ENCODE data around the gene DNMT3B. TPM values are rescaled to one million over a fixed set of nuclear protein-coding genes. Genes with fewer than 3 reads are reported as not detected.
A peak's percentile ranks its signal among the peaks of the same experiment; 100 is the strongest.

Gene DNMT3B
- total and polyA plus RNA-seq, 2 donors, result 1.3 to 2.7 TPM

DNA sequence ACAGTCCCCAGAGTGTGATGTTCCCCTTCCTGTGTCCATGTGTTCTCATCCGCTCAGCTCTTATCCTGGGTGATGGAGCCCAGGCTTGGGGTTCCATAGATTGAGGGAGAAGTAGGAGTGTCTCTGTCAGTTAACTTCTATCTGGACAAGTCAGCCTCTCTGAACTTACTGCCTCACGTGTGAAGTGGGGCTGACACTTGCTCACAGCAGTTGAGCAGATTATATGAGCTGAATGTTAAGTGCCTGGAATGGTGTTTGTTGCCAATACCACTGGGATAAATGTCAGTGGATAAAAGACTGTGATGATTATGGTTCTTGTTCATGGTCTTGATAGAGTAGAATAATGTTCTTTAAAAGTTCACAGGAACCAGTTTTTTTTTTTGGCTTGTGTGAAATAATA, 79.4 kb downstream of the DNMT3B start:
- H3K27me3 ChIP-seq (ENCODE audit: control insufficient read depth in 2 of 2, insufficient read depth in 1 of 2, low read length in 1 of 2), result no peaks in the 10 kb centered on the region
- no peaks in the 10 kb centered on the region for H3K9me3 ChIP-seq (ENCODE audit: control insufficient read depth in 2 of 2, insufficient read depth in 1 of 2, low read length in 1 of 2)
- 98% methylated on average over 2 of the region's 2 CpGs for WGBS
- no peak for DNase-seq (ENCODE audit: low read depth in 6 of 9, low spot score in 9 of 9)
- H3K4me3 ChIP-seq (ENCODE audit: low read length in 2 of 2), result no peak overlapping the region
- H3K4me1 ChIP-seq (ENCODE audit: control insufficient read depth in 2 of 2, insufficient read depth in 2 of 2, low read length in 2 of 2), result peaks cover 0 to 5% of the 10 kb centered on the region in 2 donors
- H3K27ac ChIP-seq (ENCODE audit: low read depth in 1 of 2, low read length in 1 of 2), result no peak overlapping the region
- peaks cover 89 to 93% of the 10 kb centered on the region in 2 donors for H3K36me3 ChIP-seq (ENCODE audit: control insufficient read depth in 2 of 2, insufficient read depth in 2 of 2, low read length in 1 of 2)

DNA sequence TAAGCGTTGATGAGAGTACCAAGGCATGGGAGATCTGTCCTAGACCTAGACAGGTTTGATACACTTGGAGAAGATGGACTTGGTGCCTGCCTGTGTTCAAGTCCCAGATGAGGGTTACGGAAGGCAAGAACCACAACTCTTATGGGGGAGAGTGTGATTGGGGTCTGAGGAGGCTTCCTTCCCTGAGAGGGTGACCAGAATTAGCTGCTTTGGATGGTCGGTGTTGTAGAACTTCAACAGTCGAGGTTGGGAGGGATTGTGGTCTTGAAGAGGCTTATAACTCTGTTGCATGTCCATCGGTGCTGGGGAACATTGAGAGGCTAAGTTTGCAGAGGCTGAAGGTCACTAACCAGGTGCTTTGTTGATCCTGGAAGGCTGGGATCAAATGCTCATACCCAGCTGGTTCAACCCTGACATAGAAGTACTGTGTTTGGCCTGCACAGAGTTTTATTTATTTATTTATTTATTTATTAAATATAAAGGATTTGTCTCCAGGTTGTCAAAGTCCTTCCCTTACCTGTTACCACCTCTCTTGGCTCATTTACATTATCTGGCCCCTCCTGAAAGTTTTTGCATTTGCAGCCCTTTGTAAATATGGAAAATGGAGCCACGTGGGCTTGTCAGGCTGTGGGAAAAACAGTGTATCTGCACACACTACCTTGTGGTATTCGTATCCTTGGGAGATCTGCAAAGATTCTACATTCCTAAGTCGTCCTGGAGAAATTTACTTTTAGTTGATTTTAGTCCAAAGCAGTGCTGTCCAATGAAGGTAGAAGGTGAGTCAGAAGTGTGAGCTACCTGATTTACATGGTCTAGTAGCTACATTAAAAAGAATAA, 80.7 kb downstream of the DNMT3B start:
- Histone ChIP-seq H3K4me1 (ENCODE audit: control insufficient read depth in 2 of 2, insufficient read depth in 2 of 2, low read length in 2 of 2) (peaks cover 0 to 5% of the 10 kb centered on the region in 2 donors), H3K27me3 (ENCODE audit: control insufficient read depth in 2 of 2, insufficient read depth in 1 of 2, low read length in 1 of 2) (no peaks in the 10 kb centered on the region), H3K9me3 (ENCODE audit: control insufficient read depth in 2 of 2, insufficient read depth in 1 of 2, low read length in 1 of 2) (no peaks in the 10 kb centered on the region), H3K4me3 (ENCODE audit: low read length in 2 of 2) (no peak overlapping the region), H3K36me3 (ENCODE audit: control insufficient read depth in 2 of 2, insufficient read depth in 2 of 2, low read length in 1 of 2) (peaks cover 89 to 93% of the 10 kb centered on the region in 2 donors), H3K27ac (ENCODE audit: low read depth in 1 of 2, low read length in 1 of 2) (no peak overlapping the region)
- DNase-seq (ENCODE audit: low read depth in 6 of 9, low spot score in 9 of 9), result no peak
- 92% methylated on average over 8 of the region's 8 CpGs for WGBS

DNA sequence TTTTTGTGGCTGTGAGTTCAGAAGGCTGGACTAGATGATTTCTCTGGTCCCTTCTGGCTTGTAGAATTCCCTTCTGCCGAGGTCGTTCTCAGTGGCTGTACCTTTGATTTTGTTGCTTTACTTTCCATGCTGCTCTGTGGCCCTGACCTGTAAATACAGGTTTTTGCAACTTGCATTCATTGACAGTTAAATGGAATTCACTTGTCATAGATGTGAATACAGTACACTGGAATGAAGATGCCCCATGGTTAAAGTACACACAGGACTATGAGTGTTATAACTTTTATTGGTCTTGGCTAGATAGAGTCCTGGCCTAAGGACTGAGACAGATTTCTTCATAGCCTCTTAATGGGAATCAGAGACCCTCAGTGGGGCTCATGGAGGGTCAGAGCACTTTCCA, 83.6 kb downstream of the DNMT3B start:
- 97% methylated on average over 2 of the region's 2 CpGs for WGBS
- no peak for DNase-seq (ENCODE audit: low read depth in 6 of 9, low spot score in 9 of 9)
- no peaks in the 10 kb centered on the region for H3K27me3 ChIP-seq (ENCODE audit: control insufficient read depth in 2 of 2, insufficient read depth in 1 of 2, low read length in 1 of 2)
- H3K36me3 ChIP-seq (ENCODE audit: control insufficient read depth in 2 of 2, insufficient read depth in 2 of 2, low read length in 1 of 2), result peaks cover 81 to 82% of the 10 kb centered on the region in 2 donors
- no peaks in the 10 kb centered on the region for H3K9me3 ChIP-seq (ENCODE audit: control insufficient read depth in 2 of 2, insufficient read depth in 1 of 2, low read length in 1 of 2)
- H3K4me3 ChIP-seq (ENCODE audit: low read length in 2 of 2), result no peak overlapping the region
- H3K27ac ChIP-seq (ENCODE audit: low read depth in 1 of 2, low read length in 1 of 2), result no peak overlapping the region
- H3K4me1 ChIP-seq (ENCODE audit: control insufficient read depth in 2 of 2, insufficient read depth in 2 of 2, low read length in 2 of 2), result peaks cover 0 to 5% of the 10 kb centered on the region in 2 donors

DNA sequence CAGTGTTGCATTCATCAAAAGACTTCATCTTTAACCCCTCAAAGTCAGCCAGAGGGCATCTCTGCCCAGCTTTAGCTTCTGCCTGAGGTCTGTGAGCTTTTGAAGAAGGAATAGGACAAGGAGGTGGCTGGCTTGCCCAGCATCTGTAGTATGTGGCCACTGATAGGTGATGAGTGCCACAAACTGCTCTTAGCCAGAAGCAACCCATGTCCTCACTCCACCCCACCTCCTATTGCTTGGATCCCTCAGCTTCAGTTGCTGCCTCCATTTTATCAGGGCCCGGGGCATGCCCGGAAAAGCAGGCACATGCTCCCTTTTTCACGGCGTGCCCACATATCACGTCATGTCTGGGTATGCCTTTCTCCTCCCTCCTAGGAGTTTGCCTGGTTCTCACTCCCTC, 84.7 kb downstream of the DNMT3B start:
- H3K36me3 ChIP-seq (ENCODE audit: control insufficient read depth in 2 of 2, insufficient read depth in 2 of 2, low read length in 1 of 2), result peaks cover 81 to 85% of the 10 kb centered on the region in 2 donors
- no peak for DNase-seq (ENCODE audit: low read depth in 6 of 9, low spot score in 9 of 9)
- H3K4me3 ChIP-seq (ENCODE audit: low read length in 2 of 2), result no peak overlapping the region

DNA sequence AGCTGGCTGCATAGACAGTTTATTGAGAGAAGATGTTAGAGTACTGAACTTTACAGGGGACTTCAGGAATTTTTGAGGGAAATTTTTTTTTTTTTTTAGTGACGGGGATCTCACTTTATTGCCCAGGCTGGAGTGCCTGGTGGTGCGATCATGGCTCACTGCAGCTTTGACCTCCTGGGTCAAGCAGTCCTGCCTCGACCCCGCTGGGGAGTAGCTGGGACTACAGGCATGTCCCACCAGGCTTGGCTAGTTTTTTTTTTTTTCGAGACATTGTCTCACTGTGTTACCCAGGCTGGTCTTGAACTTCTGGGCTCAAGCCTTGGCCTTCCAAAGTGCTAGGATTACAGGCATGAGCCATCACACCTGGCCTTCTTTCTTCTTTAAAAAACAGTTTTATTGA, 85.8 kb downstream of the DNMT3B start:
- WGBS, result 99% methylated on average over 5 of the region's 5 CpGs
- H3K27ac ChIP-seq (ENCODE audit: low read depth in 1 of 2, low read length in 1 of 2), result no peak overlapping the region
- no peaks in the 10 kb centered on the region for H3K27me3 ChIP-seq (ENCODE audit: control insufficient read depth in 2 of 2, insufficient read depth in 1 of 2, low read length in 1 of 2)
- DNase-seq (ENCODE audit: low read depth in 6 of 9, low spot score in 9 of 9), result no peak
- H3K36me3 ChIP-seq (ENCODE audit: control insufficient read depth in 2 of 2, insufficient read depth in 2 of 2, low read length in 1 of 2), result peaks cover 72 to 78% of the 10 kb centered on the region in 2 donors
- no peak overlapping the region for H3K4me3 ChIP-seq (ENCODE audit: low read length in 2 of 2)
- H3K4me1 ChIP-seq (ENCODE audit: control insufficient read depth in 2 of 2, insufficient read depth in 2 of 2, low read length in 2 of 2), result no peaks in the 10 kb centered on the region
- H3K9me3 ChIP-seq (ENCODE audit: control insufficient read depth in 2 of 2, insufficient read depth in 1 of 2, low read length in 1 of 2), result no peaks in the 10 kb centered on the region

More for the DNA sequence above, 84.7 kb downstream of the DNMT3B start:
- H3K4me1 ChIP-seq (ENCODE audit: control insufficient read depth in 2 of 2, insufficient read depth in 2 of 2, low read length in 2 of 2), result no peaks in the 10 kb centered on the region
- WGBS, result over 99% methylated on average over 5 of the region's 5 CpGs
- no peaks in the 10 kb centered on the region for H3K27me3 ChIP-seq (ENCODE audit: control insufficient read depth in 2 of 2, insufficient read depth in 1 of 2, low read length in 1 of 2)
- H3K27ac ChIP-seq (ENCODE audit: low read depth in 1 of 2, low read length in 1 of 2), result no peak overlapping the region
- no peaks in the 10 kb centered on the region for H3K9me3 ChIP-seq (ENCODE audit: control insufficient read depth in 2 of 2, insufficient read depth in 1 of 2, low read length in 1 of 2)

GRCh38 chr20:32848846-32849245, 86.7 kb downstream of the DNMT3B start:
- no peak overlapping the region for H3K4me3 ChIP-seq (ENCODE audit: low read length in 2 of 2)
- WGBS, result over 99% methylated on average over 6 of the region's 6 CpGs
- H3K9me3 ChIP-seq (ENCODE audit: control insufficient read depth in 2 of 2, insufficient read depth in 1 of 2, low read length in 1 of 2), result no peaks in the 10 kb centered on the region
- DNase-seq (ENCODE audit: low read depth in 6 of 9, low spot score in 9 of 9), result no peak
- H3K36me3 ChIP-seq (ENCODE audit: control insufficient read depth in 2 of 2, insufficient read depth in 2 of 2, low read length in 1 of 2), result peaks cover 66 to 71% of the 10 kb centered on the region in 2 donors
- no peak overlapping the region for H3K27ac ChIP-seq (ENCODE audit: low read depth in 1 of 2, low read length in 1 of 2)
- no peaks in the 10 kb centered on the region for H3K4me1 ChIP-seq (ENCODE audit: control insufficient read depth in 2 of 2, insufficient read depth in 2 of 2, low read length in 2 of 2)
- no peaks in the 10 kb centered on the region for H3K27me3 ChIP-seq (ENCODE audit: control insufficient read depth in 2 of 2, insufficient read depth in 1 of 2, low read length in 1 of 2)

- H3K9me3 ChIP-seq (ENCODE audit: control insufficient read depth in 2 of 2, insufficient read depth in 1 of 2, low read length in 1 of 2), result no peaks in the 10 kb centered on the region
- no peak overlapping the region for H3K27ac ChIP-seq (ENCODE audit: low read depth in 1 of 2, low read length in 1 of 2)
- H3K4me1 ChIP-seq (ENCODE audit: control insufficient read depth in 2 of 2, insufficient read depth in 2 of 2, low read length in 2 of 2), result no peaks in the 10 kb centered on the region
- DNase-seq (ENCODE audit: low read depth in 6 of 9, low spot score in 9 of 9), result no peak
- WGBS, result 98% methylated on average over 6 of the region's 6 CpGs
- H3K4me3 ChIP-seq (ENCODE audit: low read length in 2 of 2), result no peak overlapping the region
- H3K36me3 ChIP-seq (ENCODE audit: control insufficient read depth in 2 of 2, insufficient read depth in 2 of 2, low read length in 1 of 2), result peaks cover 61 to 73% of the 10 kb centered on the region in 2 donors
- H3K27me3 ChIP-seq (ENCODE audit: control insufficient read depth in 2 of 2, insufficient read depth in 1 of 2, low read length in 1 of 2), result no peaks in the 10 kb centered on the region
Observed at GRCh38 chr20:32849577-32849976, 87.4 kb downstream of the DNMT3B start.

- Histone ChIP-seq H3K4me1 (ENCODE audit: control insufficient read depth in 2 of 2, insufficient read depth in 2 of 2, low read length in 2 of 2) (peaks cover 0 to 6% of the 10 kb centered on the region in 2 donors), H3K27ac (ENCODE audit: low read depth in 1 of 2, low read length in 1 of 2) (no peak overlapping the region), H3K36me3 (ENCODE audit: control insufficient read depth in 2 of 2, insufficient read depth in 2 of 2, low read length in 1 of 2) (peaks cover 37 to 44% of the 10 kb centered on the region in 2 donors), H3K27me3 (ENCODE audit: control insufficient read depth in 2 of 2, insufficient read depth in 1 of 2, low read length in 1 of 2) (no peaks in the 10 kb centered on the region), H3K4me3 (ENCODE audit: low read length in 2 of 2) (no peak overlapping the region), H3K9me3 (ENCODE audit: control insufficient read depth in 2 of 2, insufficient read depth in 1 of 2, low read length in 1 of 2) (no peaks in the 10 kb centered on the region)
- 58% methylated on average over 7 of the region's 7 CpGs for WGBS
- DNase-seq (ENCODE audit: low read depth in 6 of 9, low spot score in 9 of 9), result peak in 1 of 9 donors; percentile 12
Observed at GRCh38 chr20:32855387-32855786, 93.2 kb downstream of the DNMT3B start.

DNA sequence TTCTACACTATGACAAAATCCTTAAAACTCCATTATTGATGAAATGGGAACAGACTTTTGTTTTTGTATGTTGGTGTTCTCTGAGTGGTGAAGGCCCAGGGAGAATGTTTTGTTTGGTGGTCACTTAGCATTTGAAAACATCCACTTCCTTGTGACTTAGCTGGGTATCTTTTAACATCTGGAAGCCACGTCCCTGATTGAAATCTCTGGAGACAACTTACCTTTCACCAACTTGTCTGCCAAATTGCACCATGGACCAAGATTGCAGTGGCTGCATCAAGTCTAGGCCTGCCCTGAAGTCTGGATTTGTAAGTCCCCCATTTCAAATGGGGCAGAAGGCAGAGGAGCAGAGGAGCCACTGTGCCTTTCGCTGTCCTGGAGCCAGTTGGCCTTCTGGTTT, 96.0 kb downstream of the DNMT3B start:
- H3K27me3 ChIP-seq (ENCODE audit: control insufficient read depth in 2 of 2, insufficient read depth in 1 of 2, low read length in 1 of 2), result no peaks in the 10 kb centered on the region
- 94% methylated on average over 2 of the region's 2 CpGs for WGBS
- peaks cover 22 to 28% of the 10 kb centered on the region in 2 donors for H3K36me3 ChIP-seq (ENCODE audit: control insufficient read depth in 2 of 2, insufficient read depth in 2 of 2, low read length in 1 of 2)
- H3K4me1 ChIP-seq (ENCODE audit: control insufficient read depth in 2 of 2, insufficient read depth in 2 of 2, low read length in 2 of 2), result peaks cover 0 to 6% of the 10 kb centered on the region in 2 donors
- no peak for DNase-seq (ENCODE audit: low read depth in 6 of 9, low spot score in 9 of 9)
- no peaks in the 10 kb centered on the region for H3K9me3 ChIP-seq (ENCODE audit: control insufficient read depth in 2 of 2, insufficient read depth in 1 of 2, low read length in 1 of 2)
- H3K4me3 ChIP-seq (ENCODE audit: low read length in 2 of 2), result no peak overlapping the region
- H3K27ac ChIP-seq (ENCODE audit: low read depth in 1 of 2, low read length in 1 of 2), result no peak overlapping the region

Measured in thymus (tissue), 11 donors.